Uterus (tissue), 4 donors: Measurements from ENCODE around the gene HOXA1. TPM values are rescaled to one million over a fixed set of nuclear protein-coding genes. Genes with fewer than 3 reads are reported as not detected.

ENCODE experiments used
- DNase-seq, 2 donors: peaks; one replicate each; pipeline ENCODE4 v3.0.0-alpha.2; 2019 to 2020
- H3K27ac ChIP-seq, 2 donors: fragments of 200-600 bp; sonication (generic); 1 replicate in 1 of 2; 2 replicates in 1 of 2; pipeline ENCODE4 v1.5.1; 2016 to 2018
- H3K27me3 ChIP-seq, 2 donors: fragments of 200-600 bp; sonication (generic); one replicate each; pipeline ENCODE4 v1.5.1; 2018 to 2019; ENCODE audit warnings: control low read depth in 1 of 2
- H3K36me3 ChIP-seq, 2 donors: fragments of 200-600 bp; sonication (generic); one replicate each; pipeline ENCODE4 v1.5.1; 2019; ENCODE audit warnings: control low read depth in 1 of 2
- H3K4me1 ChIP-seq, 2 donors: fragments of 200-600 bp; sonication (generic); one replicate each; pipeline ENCODE4 v1.5.1; 2018 to 2019; ENCODE audit warnings: control low read depth in 1 of 2
- H3K4me3 ChIP-seq, 2 donors: fragments of 200-600 bp; sonication (generic); 1 replicate in 1 of 2; 2 replicates in 1 of 2; pipeline ENCODE4 v1.5.1; 2018 to 2019; ENCODE audit warnings: mild to moderate bottlenecking in 1 of 2
- H3K9me3 ChIP-seq, 2 donors: fragments of 200-600 bp; sonication (generic); one replicate each; pipeline ENCODE4 v1.5.1; 2019; ENCODE audit warnings: control low read depth in 1 of 2
- CTCF ChIP-seq, 4 experiments: fragments of 200-600 bp in 2 of 4; fragments of 450-650 bp in 2 of 4; sonication (generic) in 2 of 4; IDR thresholded peaks; one replicate each; pipeline ENCODE4 v1.5.1; 2016 to 2019; ENCODE audit warnings: antibody characterized with exemption in 4 of 4, mild to moderate bottlenecking in 2 of 4, moderate library complexity in 1 of 4
- POLR2A ChIP-seq, 2 donors: fragments of 450-650 bp; IDR thresholded peaks; one replicate each; pipeline ENCODE4 v1.6.1; 2016; ENCODE audit warnings: antibody characterized with exemption in 2 of 2, mild to moderate bottlenecking in 1 of 2, moderate library complexity in 1 of 2
- intact Hi-C: fragments of 100-400 bp; cut with DNase I; formaldehyde crosslinking; loops from one replicate; pipeline ENCODE4 v1.15.1; 2023; ENCODE audit warnings: low total_unique reads
- total RNA-seq, 4 donors: library from RNA; depleted of rRNA in 3 of 4; stranded (reverse); fragments of >200 nt in 3 of 4; gene quantifications; one replicate each; pipeline versions ENCODE4 v1.1.0 to v1.2.4, GENCODE V29; 2014 to 2023
- donor health status: DM: yes; HTN: yes; CAD: no.

HOXA1 gene
- total RNA-seq, 4 donors from 2014 or later, result 0.28 to 2.0 (median 1.5) TPM

- H3K4me1 ChIP-seq, result no peaks in the 10 kb centered on the region
- no peaks in the 10 kb centered on the region for H3K36me3 ChIP-seq
- DNase-seq, result peak; percentile 64 to 80
- intact Hi-C loops, result no loop called here
- no peak for TF ChIP-seq CTCF (IDR thresholded peaks at IDR 0.05)
- no peak for TF ChIP-seq POLR2A (IDR thresholded peaks at IDR 0.05)
- no peak overlapping the region for H3K4me3 ChIP-seq
- no peaks in the 10 kb centered on the region for H3K9me3 ChIP-seq
- H3K27ac ChIP-seq, result peak overlapping the region in 1 of 2 donors; percentile 39
- no peaks in the 10 kb centered on the region for H3K27me3 ChIP-seq
These were observed 28.5 kb upstream of the HOXA1 start for GRCh38 chr7:27124096-27124901.

- intact Hi-C loops, result no loop called here
- no peak for DNase-seq
- TF ChIP-seq CTCF (IDR thresholded peaks at IDR 0.05) (no peak), POLR2A (IDR thresholded peaks at IDR 0.05) (no peak)
- Histone ChIP-seq H3K9me3 (no peaks in the 10 kb centered on the region), H3K36me3 (no peaks in the 10 kb centered on the region), H3K27me3 (no peaks in the 10 kb centered on the region), H3K27ac (peak overlapping the region in 1 of 2 donors; percentile 39), H3K4me1 (no peaks in the 10 kb centered on the region), H3K4me3 (no peak overlapping the region)
These were observed 27.8 kb upstream of the HOXA1 start for GRCh38 chr7:27123477-27124053.

- intact Hi-C loops, result no loop called here
- H3K27ac ChIP-seq, result peak overlapping the region in 1 of 2 donors; percentile 39
- H3K4me1 ChIP-seq, result no peaks in the 10 kb centered on the region
- TF ChIP-seq POLR2A (IDR thresholded peaks at IDR 0.05) (no peak), CTCF (IDR thresholded peaks at IDR 0.05) (no peak)
- no peaks in the 10 kb centered on the region for H3K9me3 ChIP-seq
- H3K36me3 ChIP-seq, result no peaks in the 10 kb centered on the region
- no peak overlapping the region for H3K4me3 ChIP-seq
- no peak for DNase-seq
- H3K27me3 ChIP-seq, result no peaks in the 10 kb centered on the region
These were observed 27.2 kb upstream of the HOXA1 start for GRCh38 chr7:27123007-27123476.

- no peaks in the 10 kb centered on the region for H3K27me3 ChIP-seq
- TF ChIP-seq POLR2A (IDR thresholded peaks at IDR 0.05), result no peak
- TF ChIP-seq CTCF (IDR thresholded peaks at IDR 0.05), result no peak
- H3K4me1 ChIP-seq, result no peaks in the 10 kb centered on the region
- intact Hi-C loops, result no loop called here
- no peaks in the 10 kb centered on the region for H3K36me3 ChIP-seq
- no peak overlapping the region for H3K4me3 ChIP-seq
- peak overlapping the region in 1 of 2 donors; percentile 14 for H3K27ac ChIP-seq
- H3K9me3 ChIP-seq, result no peaks in the 10 kb centered on the region
- no peak for DNase-seq
These were observed 26.5 kb upstream of the HOXA1 start for GRCh38 chr7:27122077-27122910.
